Cerebellar cortex (tissue), 1 donor: Measurements from ENCODE around the gene TSR3.

Source experiments
- DNase-seq: peaks from one replicate; pipeline ENCODE4 v3.0.0-alpha.2; 2015; ENCODE audit warnings: low spot score

The TSR3 gene

DNA sequence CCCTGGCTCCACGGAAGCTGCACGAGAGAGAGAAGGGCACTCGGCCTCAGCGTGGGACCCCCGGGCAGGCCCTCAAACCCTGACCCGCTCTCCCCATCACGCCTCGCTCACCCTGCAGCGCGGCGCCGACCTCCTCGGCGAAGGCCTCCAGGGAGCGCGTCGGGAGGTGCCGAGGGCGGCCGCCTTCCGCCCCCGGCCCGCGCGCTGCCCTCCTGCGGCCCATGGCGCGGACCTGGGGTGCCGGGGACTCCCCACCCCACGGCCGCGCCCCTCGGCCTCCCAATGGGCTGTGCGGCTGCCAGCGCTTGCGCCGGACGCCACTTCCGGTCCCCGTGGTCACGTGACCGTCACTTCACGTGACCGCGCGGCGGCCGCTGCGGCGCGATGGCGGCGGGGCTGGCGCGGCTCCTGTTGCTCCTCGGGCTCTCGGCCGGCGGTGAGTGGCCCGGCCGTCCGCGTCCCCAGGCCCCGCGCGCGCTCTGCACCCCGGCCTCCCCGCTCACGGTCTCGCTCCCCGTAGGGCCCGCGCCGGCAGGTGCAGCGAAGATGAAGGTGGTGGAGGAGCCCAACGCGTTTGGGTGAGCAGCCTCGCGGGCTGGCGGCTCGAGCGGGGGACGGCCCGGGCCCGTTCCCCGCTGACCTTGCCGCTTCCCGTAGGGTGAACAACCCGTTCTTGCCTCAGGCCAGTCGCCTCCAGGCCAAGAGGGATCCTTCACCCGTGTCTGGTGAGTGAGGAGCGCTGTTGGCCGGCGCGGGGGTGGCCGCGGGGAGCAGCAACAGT lies at the start of gene TSR3, which contains the start of gene GNPTG:
Gene TSR3 (minus strand): TSS at position 297 of the 781 bp plus-strand sequence. CDS start 74 bp downstream, at position 223.
Gene GNPTG (plus strand): TSS at position 350 of the 781 bp plus-strand sequence. CDS start 35 bp downstream, at position 385.
- DNase-seq = peak; percentile 68

DNA sequence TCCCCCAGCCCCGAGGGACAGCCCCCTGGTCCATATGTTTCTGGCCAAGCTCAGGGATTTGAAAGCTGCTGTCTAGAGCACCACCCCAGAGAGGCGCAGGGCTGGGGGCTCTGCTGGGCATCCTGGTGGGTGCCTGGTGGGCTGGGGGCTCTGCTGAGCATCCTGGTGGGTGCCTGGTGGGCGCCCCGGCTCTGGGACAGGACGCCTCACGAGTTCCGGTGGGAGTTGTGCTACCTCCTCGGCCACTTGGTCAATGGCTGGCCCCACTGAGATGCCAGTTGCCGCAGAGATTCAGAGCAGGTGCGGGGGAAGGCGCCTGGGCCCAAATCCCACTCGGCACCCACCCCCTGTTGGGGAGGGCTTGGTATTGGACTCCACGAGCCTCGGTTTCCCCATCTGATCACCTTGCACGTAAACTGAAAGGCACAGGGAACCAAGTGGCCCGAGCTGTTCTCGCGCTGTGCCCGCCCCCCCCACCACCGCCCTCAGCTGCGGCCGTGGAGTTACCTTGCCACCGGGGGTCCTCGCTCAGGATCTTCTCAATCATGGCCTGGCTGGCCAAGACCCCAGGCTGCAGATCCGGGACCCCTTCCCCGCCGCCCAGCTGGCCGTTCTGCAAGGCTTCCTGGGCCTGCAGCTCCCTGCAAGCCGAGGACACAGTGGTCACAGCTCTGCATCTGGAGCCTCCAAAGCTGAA lies 49.5 kb upstream of the TSR3 start:
- DNase-seq = no peak

GRCh38 chr16:1398826-1399581 lies 47.3 kb upstream of the TSR3 start:
- DNase-seq = no peak

DNA sequence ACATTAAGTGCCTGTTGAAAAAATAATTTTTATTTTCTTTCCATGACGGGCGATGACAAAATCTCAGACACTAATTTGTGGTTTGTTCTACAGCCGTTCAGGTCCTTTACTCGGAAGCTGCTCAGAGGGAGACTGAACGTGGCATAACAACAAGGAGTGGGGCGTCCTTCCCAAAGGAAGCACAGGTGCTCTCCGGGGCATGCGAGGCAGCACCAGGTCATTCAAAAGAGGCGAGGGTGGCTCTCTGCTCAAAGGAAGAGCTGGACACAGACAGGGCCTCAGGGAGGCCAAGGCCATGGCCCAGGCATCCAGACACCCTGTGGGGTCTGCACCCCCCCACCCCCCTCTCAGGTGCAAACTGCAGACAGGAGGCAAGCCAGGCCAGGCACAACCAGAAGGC lies 46.7 kb upstream of the TSR3 start:
- no peak for DNase-seq

GRCh38 chr16:1397779-1398178 lies 46.1 kb upstream of the TSR3 start:
- no peak for DNase-seq

DNA sequence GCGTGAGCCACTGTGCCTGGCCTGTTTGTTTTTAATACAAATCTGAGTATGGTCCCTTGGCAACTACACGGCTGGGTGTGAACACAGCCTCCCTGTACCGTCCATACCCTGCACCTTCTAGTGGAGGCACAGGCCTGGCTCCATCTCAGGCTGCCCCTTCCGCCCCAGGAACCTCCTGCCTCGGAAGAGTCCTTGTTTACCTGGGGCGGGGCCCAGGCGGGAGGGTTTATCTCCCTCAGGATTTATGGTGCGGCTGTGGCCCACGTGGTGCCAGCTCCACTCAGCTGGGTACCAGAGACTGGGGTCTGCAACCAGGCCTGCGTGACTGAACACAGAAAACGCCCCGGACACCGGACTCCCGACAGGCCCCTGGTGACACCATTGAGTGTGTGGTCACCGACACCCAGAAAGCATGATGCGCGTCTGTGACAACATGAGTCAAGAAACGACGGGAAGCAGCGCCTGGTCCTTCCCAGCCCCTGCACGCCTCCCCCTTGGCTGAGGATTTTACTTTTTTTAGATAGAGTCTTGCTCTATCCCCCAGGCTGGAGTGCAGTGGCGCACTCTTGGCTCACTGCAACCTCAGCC lies 43.9 kb upstream of the TSR3 start:
- no peak for DNase-seq

DNA sequence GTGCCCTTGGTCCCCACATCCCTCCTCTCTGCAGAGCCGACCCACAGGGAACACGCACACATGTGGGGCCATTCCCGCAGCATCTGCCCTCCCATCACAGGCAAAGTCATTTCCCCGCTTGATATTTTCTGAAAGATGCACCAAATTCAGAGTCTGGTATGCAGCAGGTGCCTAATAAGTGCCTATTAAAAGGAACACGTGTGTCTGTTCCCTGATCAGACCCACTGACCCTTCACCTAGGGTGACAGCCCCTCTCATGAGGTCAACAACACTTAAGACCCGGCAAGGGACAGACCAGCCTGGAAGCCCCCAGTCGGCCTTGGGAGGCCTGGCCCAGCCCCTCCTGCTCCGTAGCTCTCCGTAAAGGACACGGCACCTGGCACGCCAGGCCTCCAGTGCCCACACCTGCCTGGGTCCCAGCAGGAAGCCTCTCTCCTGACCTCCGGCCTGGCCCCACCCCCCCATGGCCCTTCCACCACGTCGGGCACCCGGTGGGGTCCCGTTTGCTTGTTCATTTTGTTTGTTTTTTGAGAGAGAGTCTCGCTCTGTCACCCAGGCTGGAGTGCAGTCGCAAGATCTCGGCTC lies 42.8 kb upstream of the TSR3 start:
- no peak for DNase-seq

DNA sequence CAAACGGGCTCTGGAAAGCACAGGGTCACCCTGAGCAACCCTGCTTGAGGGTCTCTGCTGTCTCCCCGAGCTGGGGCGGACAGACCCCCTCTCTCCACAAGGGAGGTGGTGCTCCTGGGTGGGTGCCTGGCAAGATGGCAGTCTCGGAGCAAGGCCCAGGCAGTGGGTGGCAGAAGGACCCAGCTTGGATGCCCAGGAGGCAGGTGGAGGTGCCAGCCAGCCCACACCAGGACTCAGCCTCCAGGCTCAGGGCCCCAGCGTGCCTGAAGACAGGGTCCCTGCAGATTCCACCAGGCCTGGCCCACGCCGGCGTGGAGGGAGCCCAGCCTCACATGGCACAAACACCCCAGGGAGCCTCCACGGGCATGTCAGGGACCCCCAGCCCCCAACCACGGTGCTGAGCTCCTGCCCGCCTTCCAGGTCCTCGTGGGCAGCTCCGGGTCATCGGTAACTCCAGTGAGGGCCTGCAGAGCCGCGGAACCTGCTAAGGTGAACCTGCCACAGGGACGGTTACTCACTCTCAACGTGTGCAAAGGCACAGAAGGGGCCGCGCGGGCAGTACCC lies 42.0 kb upstream of the TSR3 start:
- DNase-seq = no peak

DNA sequence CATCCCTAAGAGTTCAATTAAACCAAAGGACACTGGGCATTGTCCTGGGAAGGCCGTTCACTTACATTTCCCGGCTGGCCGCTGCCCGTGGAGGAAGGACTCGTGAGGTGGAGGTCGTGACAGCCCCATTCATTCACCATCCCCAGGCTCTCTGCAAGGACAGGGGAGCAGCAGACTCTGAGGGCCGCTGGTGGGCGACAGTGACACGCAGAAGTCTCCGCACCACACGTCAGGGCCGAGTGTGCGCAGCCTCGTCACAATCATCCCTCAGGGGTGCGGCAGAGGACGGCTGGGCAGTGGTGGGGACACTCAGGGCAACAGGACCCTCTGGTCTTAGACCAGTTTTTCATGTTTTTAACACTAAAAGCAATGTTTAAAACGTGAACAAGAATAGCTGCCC lies 41.1 kb upstream of the TSR3 start:
- DNase-seq = no peak

GRCh38 chr16:1390239-1390779 lies 38.6 kb upstream of the TSR3 start:
- no peak for DNase-seq

DNA sequence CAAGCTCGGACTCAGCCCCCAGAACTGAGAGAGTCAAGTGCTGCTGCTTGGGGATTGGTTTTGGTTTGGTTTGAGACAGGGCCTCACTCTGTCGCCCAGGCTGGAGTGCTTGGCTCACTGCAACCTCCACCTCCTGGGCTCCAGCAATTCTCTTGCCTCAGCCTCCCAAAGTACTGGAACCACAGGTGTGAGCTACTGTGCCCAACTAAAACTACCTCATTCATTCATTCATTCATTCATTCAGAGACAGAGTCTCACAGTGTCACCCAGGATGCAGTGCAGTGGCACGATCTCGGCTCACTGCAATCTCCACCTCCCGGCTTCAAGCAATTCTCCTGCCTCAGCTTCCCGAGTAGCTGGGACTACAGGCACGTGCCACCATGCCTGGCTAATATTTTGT lies 38.1 kb upstream of the TSR3 start:
- no peak for DNase-seq

DNA sequence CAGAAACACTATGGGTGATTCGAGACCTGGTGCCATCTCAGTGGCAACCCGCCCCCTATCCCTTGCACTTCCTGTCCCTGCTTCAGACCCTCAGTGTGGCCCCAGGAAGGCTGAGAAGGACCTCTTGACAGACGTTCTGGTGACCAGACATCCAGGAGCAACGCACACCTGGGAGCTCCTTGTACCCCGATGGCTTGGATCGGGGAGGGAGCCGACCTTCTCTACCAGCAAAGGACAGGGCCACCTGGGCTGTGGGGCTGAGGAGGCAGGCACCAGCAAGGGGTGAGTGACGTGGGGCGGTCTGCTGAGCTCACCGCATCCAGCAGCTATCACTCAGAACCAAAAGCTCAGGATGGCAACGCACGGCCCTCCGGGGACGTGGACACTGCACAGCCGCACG lies 35.7 kb upstream of the TSR3 start:
- no peak for DNase-seq

GRCh38 chr16:1385232-1385631 lies 33.6 kb upstream of the TSR3 start:
- no peak for DNase-seq

- DNase-seq = no peak
Measured at GRCh38 chr16:1383556-1383955, 31.9 kb upstream of the TSR3 start.

- no peak for DNase-seq
Measured at GRCh38 chr16:1381612-1382406, 30.1 kb upstream of the TSR3 start.

DNA sequence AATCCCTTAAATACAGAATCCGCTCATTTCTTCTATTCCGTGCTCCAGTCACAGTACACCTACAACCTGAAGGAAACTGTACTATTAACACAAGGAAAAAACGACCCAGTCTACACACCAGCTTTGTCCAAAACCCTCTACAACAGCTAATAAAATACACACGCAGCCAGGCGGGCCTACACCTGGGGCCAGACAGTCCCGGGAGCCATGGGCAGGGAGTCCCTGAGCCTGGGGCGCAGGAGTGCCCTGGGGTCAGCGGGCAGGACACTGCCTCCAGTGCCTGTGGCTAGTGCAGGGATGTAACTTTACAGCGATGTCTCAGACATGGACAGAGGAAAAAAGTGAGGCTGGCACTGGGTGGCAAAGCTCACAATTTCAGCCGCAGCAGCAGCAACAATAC lies 28.5 kb upstream of the TSR3 start:
- no peak for DNase-seq

GRCh38 chr16:1379304-1380076 lies 27.8 kb upstream of the TSR3 start:
- peak; percentile 28 for DNase-seq

GRCh38 chr16:1378804-1379303 lies 27.2 kb upstream of the TSR3 start:
- DNase-seq = no peak

DNA sequence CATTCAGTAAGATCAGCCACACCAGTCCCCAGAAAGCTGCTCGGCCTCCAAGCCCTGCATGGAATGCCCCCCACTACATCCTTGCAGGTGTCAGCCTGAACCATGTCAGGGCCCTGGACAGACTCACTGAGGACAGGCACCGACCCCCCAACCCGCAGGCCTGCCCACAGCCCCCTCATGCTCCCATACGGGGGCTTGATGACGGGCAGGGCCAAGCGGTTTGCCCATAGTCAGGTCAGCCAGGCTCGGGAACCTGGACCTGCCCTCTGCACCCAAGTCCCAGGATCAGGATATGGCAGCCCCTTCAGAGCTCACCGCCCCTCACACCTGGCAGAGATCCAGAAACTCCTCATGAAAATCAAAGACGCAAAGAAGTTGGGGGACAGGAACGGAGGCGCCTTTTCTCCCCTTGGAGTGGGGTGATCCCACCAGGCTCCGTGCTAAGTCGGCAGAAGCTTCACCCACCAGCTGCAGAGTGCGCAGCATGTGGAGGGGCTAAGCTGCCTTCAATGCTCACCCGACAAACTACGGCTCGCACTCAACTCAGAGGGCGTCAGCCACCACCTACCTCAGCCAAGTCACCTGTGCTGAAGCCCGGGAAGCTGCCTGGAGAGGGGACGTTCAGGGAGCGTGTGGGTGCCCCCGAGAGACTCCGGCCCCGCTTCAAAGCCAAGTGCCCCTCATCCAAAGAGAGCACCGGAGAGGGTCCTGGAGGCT lies 26.6 kb upstream of the TSR3 start:
- DNase-seq = no peak
